NCI-H1048 (cell line): ENCODE measurements around the gene CMIP.

Experiments used
- DNase-seq: peaks from one replicate; lab custom pipeline; 2025; lab: John Stamatoyannopoulos, UW

Gene CMIP

GRCh38 chr16:81664153-81664552 lies 219.5 kb downstream of the CMIP start:
- DNase-seq = no peak

GRCh38 chr16:81665588-81665987 lies 221.0 kb downstream of the CMIP start:
- no peak for DNase-seq

GRCh38 chr16:81666113-81666512 lies 221.5 kb downstream of the CMIP start:
- DNase-seq = no peak

GRCh38 chr16:81668243-81669097 lies 223.9 kb downstream of the CMIP start:
- no peak for DNase-seq

GRCh38 chr16:81669473-81670350 lies 225.1 kb downstream of the CMIP start:
- no peak for DNase-seq

- DNase-seq = no peak
These were observed 227.4 kb downstream of the CMIP start for GRCh38 chr16:81671738-81672597.

- DNase-seq = no peak
These were observed 228.8 kb downstream of the CMIP start for GRCh38 chr16:81673432-81673831.

GRCh38 chr16:81675662-81676061 lies 231.1 kb downstream of the CMIP start:
- DNase-seq = no peak

- no peak for DNase-seq
These were observed 231.7 kb downstream of the CMIP start for GRCh38 chr16:81676066-81676882.

- DNase-seq = no peak
These were observed 232.5 kb downstream of the CMIP start for GRCh38 chr16:81676883-81677737.

- DNase-seq = no peak
These were observed 233.9 kb downstream of the CMIP start for GRCh38 chr16:81678326-81679095.

- no peak for DNase-seq
These were observed 235.3 kb downstream of the CMIP start for GRCh38 chr16:81679721-81680430.

- DNase-seq = no peak
These were observed 236.1 kb downstream of the CMIP start for GRCh38 chr16:81680444-81681275.

- DNase-seq = no peak
These were observed 236.7 kb downstream of the CMIP start for GRCh38 chr16:81681311-81681710.

GRCh38 chr16:81684242-81684837 lies 239.7 kb downstream of the CMIP start:
- no peak for DNase-seq

GRCh38 chr16:81684901-81685300 lies 240.3 kb downstream of the CMIP start:
- DNase-seq = no peak

- no peak for DNase-seq
These were observed 242.0 kb downstream of the CMIP start for GRCh38 chr16:81686391-81687130.
